Right ventricle myocardium inferior (tissue), 1 donor: ENCODE data around the gene KRT3. TPM values are rescaled to one million over a fixed set of nuclear protein-coding genes. Genes with fewer than 3 reads are reported as not detected.

Experiments used
- ATAC-seq: fragments of 200-7000 bp; cut with Tn5 transposase; one replicate; pipeline ENCODE4 v1.9.1; 2020; ENCODE audit warnings: mild to moderate bottlenecking, moderate library complexity
- DNase-seq: peaks from one replicate; pipeline ENCODE4 v3.0.0; 2021; ENCODE audit errors: missing footprints
- intact Hi-C: fragments of 100-400 bp; cut with DNase I; formaldehyde crosslinking; loops from one replicate; pipeline ENCODE4 v1.11.0; 2022
- long read RNA-seq: library from polyadenylated mRNA; unstranded; transcript quantifications from one replicate; pipeline ENCODE4 v2.0.0, GENCODE V29; 2021
- total RNA-seq: library from RNA; stranded (reverse); fragmentation: NEBNext Ultra II Directional; extraction: Animal tissue kit (Norgen Biotek cat#: 25700); gene quantifications from one replicate; pipeline ENCODE4 v1.2.1, GENCODE V29; 2021
- donor health status: DM: no; HTN: yes; CAD: no; lungs with severe emphysema.

Gene KRT3
- not detected for total RNA-seq
- long read RNA-seq = 0 reads

- ATAC-seq (no peak), DNase-seq (no peak)
- intact Hi-C loops = no loop called here
Measured at GRCh38 chr12:52795694-52796428, at the start of gene KRT3. TSS of gene KRT3 (minus strand) at chr12:52796117. CDS start at chr12:52796042, 75 bp downstream.

GRCh38 chr12:52844386-52844785, 48.5 kb upstream of the KRT3 start:
- DNase-seq (no peak), ATAC-seq (no peak)
- intact Hi-C loops = no loop called here

DNA sequence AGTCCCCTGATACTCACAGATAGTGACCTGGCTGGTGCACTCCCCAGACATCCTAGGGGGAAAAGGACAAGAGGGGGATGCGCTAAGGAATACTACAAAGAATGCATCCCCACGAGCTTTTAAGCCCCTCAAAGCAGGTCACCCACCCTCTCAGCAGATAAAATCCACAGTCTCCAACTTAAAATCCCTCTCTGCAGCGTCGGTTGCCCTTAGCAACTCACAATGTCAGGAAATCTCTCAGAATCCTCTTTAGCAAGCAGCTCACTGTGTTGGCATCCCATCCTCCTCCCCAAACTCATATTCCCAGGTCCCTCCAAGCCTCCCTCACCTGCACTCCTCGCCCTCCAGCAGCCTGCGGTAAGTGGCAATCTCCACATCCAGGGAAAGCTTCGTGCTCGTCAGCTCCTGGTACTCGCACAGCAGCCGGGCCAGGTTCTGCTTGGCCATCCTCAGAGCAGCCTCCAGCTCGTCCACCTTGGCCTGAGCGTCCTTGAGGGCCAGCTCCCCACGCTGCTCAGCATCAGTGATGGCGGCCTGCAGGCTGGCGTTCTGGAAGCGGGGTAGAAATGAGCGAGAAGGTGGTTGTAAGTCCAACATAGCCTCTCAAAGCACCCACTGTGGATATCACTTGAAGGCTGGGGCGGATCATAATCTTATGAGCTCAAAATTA, 43.7 kb upstream of the KRT3 start:
- ATAC-seq (no peak), DNase-seq (no peak)
- intact Hi-C loops = no loop called here

- ATAC-seq (no peak), DNase-seq (no peak)
- intact Hi-C loops = no loop called here
Measured at GRCh38 chr12:52838609-52839435, 42.9 kb upstream of the KRT3 start.

DNA sequence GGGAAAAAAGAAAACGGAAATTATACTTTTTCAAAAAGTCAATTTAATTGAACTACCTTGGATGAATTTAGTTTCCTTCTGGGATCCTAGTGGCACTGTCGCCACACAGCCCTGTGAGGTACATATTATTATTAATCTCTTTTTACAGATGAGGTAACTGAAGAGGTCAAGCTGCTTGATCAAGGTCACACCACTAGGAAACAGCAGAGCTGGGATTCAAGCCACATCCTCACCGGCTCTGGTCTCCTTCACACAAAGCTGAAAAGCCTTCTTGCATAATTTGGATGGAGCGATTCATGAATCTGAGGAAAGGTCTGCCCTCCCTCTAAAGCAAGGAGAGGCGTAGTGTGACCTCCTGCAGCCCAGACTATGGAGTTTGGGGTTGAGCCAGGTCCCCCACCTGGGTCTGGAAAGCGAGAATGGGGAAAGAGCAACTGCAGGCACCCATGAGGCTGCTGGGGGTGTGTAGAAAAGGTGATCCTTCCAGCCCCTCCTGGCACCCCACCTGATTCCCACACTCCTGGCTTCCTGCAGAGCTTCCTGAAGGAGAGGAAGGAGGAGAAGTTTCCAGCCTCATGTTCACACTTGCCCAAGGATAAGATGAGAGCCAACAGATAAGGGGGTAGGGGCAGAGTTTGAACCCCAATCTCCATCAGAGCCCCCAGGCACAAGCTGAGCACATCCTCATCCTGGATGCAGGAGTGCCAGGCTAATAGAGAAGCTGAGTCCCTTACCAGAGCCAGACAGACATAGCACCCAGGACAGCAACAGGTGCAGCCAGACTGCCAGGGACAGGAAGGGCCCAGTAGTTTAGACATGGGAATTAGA, 42.1 kb upstream of the KRT3 start:
- ATAC-seq (no peak), DNase-seq (no peak)
- intact Hi-C loops = no loop called here

DNA sequence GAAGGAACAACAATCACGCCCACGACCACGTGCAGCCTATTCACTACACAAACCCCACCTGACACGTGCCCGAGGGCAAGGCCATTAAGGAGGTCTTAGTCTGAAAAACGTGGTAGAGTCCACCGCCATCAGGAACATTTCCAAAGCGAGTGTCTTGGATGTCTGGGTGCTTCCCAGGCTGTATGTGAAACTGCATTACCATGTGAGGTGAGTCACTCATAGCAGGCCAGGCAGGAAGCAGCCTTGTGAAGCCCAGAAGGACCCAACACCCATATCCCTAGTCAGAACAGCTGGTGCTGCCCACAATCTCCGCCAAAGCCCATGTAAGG, 41.5 kb upstream of the KRT3 start:
- DNase-seq (no peak), ATAC-seq (no peak)
- intact Hi-C loops = no loop called here

DNA sequence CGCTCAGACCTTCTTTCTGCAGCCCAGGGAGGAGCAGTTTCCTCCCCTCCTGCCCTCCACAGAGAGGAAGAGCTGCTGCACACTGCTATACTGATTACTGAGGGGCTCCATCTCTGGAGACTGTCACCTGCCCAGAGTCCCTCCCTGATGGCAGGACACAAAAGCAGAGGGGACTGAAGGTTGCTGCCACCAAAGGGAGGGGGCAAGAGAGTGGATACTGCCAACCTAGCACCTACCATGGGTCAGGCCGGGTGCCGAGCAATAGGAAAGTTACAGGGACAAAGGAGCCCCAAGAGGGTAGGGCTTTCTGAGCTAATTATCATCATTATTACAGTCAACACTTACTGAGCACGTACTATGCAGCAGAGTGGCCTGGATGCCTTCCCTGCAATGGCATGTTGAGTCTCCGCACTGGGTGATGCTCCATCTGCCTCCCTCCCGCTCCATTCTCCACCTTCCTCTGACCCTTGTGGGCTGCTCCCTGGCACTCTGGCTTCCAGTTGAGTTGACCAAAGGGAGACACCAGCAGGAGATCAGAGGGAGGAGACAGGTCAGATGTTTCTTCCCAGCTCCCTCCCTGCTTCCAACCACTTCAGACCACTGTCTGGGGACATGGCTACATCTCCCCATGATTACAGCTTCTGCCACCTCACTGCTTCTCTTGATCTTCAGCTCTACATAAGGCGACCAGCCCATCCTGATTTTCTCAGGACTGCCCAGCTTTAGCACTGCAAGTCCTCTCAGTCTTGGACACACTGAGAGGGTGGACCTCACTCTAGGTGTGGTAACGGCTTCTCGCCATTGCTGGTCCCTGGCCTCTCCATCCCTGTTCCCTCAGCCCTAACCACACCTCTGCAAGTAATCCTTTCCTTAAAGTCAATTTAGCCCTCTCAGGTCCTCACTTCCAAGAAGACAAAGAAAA, 40.8 kb upstream of the KRT3 start:
- intact Hi-C loops = no loop called here
- ATAC-seq (no peak), DNase-seq (no peak)

- intact Hi-C loops = no loop called here
- ATAC-seq (no peak), DNase-seq (no peak)
Measured at GRCh38 chr12:52836042-52836466, 40.1 kb upstream of the KRT3 start.

GRCh38 chr12:52835271-52836041, 39.5 kb upstream of the KRT3 start:
- DNase-seq = no peak
- ATAC-seq = no peak
- intact Hi-C loops = no loop called here

DNA sequence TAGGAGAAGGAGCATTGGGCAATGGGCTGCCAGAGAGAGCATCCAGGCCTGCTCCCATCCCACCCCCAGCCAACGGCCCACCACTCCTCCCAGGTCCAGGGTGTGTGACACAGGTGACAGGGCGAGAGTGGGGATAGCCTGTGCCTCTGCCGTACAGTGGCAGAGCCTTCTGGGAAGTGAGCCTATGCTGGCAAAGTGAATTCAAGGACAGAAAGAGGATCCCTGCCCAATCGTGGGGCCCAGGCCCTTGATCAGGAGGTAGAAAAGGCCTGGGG, 38.7 kb upstream of the KRT3 start:
- intact Hi-C loops = no loop called here
- DNase-seq = no peak
- no peak for ATAC-seq

DNA sequence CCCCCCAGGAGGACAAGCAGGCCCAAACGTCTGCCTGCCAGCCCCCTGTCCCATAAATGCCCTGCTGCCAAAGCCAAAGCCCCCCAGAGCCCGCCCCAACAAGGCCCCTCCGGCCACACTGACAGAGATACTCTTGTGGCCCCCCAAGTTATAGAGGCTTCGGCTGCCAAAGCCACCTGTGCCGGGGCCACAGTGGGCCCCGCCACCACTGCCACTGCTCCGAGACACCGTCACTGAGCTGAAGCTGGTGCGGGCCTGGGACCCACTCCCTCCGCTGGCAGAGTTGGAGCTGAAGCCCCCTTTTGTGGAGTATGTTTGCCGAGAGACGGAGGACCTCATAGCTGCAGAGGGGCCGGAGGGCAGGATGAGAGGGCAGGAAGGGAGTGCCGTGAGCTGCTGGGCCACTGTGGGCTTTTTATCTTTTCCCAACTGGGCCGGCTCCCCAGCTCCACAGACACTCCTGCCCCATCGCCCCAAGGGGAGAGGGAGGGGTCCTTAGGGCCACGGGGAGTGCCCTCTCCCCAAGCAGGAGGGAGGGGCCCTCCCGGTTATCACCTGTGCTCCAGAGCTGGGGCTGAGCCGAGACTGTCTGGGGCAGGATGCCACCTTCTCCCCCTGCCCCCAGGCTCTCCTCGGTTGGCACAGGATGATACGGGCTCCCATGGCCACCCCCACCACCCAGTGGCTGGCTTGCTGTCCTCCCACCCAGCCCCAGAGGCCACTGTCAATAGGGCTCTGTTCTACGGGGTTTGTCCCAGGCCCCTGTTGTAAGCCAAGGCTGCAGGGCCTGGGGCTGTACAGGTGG, 38.2 kb upstream of the KRT3 start, which contains the start of gene KRT79:
Gene KRT79, minus strand, starts transcription at position 390 of the 805 bp plus-strand sequence. Its CDS starts 51 bp downstream, at position 339.
- DNase-seq = no peak
- no peak for ATAC-seq
- intact Hi-C loops = no loop called here

DNA sequence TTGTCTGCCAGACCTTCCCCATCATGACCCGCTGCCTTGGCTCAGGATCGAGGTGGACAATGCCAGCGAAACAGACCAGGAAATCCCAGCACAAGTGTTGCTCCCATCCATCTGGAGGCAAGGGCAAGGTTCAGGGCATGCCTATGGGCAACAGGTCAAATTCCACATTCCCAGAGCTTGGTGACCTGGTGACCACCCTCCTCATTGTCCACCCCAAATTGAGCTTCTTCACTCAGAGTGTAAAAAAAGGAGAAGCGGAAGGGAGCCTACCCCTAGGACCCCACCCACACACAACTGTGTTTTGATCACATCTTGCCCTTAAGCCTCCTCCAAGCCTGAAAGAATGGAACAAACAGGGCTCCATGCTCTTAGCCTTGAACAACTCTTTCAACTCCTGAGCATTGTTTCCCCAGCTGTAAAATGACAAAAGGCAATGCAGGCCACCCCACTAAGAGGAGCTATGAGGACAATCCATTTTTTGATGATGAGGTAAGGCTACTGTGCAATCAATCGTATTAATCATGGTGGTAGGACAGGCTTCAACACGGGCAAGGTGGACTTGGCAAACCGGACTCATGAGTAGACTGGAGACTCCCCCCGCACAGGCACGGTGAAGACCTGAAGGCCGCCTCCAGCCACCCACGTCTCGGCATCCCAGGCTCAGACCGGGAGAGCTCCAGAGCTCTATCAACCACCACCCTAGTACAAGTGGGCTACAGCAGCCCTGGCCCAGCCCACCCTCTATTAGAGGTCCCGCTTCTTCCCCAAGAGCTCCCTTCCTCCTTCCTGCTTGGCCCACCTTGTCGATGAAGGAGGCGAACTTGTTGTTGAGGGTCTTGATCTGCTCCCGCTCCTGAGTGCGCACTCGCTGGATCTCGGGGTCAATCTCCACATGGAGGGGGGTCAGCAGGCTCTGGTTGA, 37.3 kb upstream of the KRT3 start:
- DNase-seq (no peak), ATAC-seq (no peak)
- intact Hi-C loops = no loop called here

DNA sequence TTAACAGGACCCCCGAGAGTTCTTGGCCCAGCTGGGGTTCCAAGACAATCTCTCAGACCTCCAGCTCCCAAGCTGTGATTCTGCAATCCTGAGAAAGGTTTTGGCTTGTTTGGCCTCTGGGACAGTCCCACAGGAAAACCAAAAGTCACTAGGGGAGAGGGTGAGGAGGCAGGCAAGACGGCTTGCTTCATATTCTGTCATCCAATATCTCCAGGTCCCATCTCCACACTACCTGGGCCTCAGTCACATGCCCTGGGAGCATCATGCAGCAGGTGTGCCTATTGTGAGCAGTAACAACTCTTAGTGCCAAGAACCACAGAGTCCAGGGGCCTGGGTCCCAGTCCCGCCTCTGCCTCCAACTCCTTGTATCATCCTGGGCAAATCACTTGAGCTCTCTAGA, 36.5 kb upstream of the KRT3 start:
- intact Hi-C loops = no loop called here
- ATAC-seq = no peak
- DNase-seq = no peak

DNA sequence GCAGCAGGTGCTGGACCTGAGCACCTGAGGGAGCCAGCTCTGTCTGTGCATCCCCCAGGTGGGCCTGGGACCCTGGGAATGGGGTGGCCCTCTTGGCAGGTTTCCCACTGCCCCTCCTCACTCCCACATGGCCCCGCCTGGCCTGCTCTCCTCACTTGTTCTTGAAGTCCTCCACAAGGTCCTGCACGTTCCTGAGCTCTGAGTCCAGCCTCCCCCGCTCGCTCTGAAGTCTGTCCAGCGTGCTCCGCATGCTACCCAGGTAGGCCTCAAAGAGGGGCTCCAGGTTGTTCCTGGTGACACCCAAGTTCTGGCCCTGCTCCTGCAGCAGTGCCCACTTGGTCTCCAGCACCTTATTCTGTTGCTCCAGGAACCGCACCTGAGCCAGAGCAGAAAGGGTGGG, 35.3 kb upstream of the KRT3 start:
- ATAC-seq (no peak), DNase-seq (no peak)
- intact Hi-C loops = no loop called here

- intact Hi-C loops = no loop called here
- ATAC-seq = no peak
- no peak for DNase-seq
Measured at GRCh38 chr12:52829986-52830770, 34.3 kb upstream of the KRT3 start.
